ENCODE data around the gene PHTF1.

PHTF1 gene

GRCh38 chr1:113669988-113670387 lies 89.3 kb downstream of the PHTF1 start:
- no peak for TF ChIP-seq EGR1 (IDR thresholded peaks at IDR 0.05)
- TF ChIP-seq TEAD4 (IDR thresholded peaks at IDR 0.05) = no peak
- no peak for TF ChIP-seq TCF12 (IDR thresholded peaks at IDR 0.05; ENCODE audit: low read depth)
- no peak for TF ChIP-seq FOXM1 (IDR thresholded peaks at IDR 0.05; ENCODE audit: borderline replicate concordance, low read depth)
- no peak for TF ChIP-seq TAF1 (IDR thresholded peaks at IDR 0.05; ENCODE audit: low read depth)
- no peak for TF ChIP-seq CEBPB (IDR thresholded peaks at IDR 0.05)
- no peak for TF ChIP-seq NFIC (IDR thresholded peaks at IDR 0.05)
- no peak for TF ChIP-seq RAD21 (IDR thresholded peaks at IDR 0.05; ENCODE audit: low read depth)
- TF ChIP-seq EP300 (IDR thresholded peaks at IDR 0.05; ENCODE audit: borderline replicate concordance) = no peak
- TF ChIP-seq CREB1 (IDR thresholded peaks at IDR 0.05; ENCODE audit: low read depth) = no peak
- TF ChIP-seq USF1 (IDR thresholded peaks at IDR 0.05) = no peak
- TF ChIP-seq YY1 (IDR thresholded peaks at IDR 0.05; ENCODE audit: low read depth) = no peak

- TF ChIP-seq EGR1 (IDR thresholded peaks at IDR 0.05) (no peak), TAF1 (IDR thresholded peaks at IDR 0.05; ENCODE audit: low read depth) (no peak), CREB1 (IDR thresholded peaks at IDR 0.05; ENCODE audit: low read depth) (no peak), RAD21 (IDR thresholded peaks at IDR 0.05; ENCODE audit: low read depth) (no peak), CEBPB (IDR thresholded peaks at IDR 0.05) (no peak), ZBTB7A (IDR thresholded peaks at IDR 0.05; ENCODE audit: low read depth) (no peak), TCF12 (IDR thresholded peaks at IDR 0.05; ENCODE audit: low read depth) (no peak), YY1 (IDR thresholded peaks at IDR 0.05; ENCODE audit: low read depth) (no peak), MAX (IDR thresholded peaks at IDR 0.05) (no peak), USF1 (IDR thresholded peaks at IDR 0.05) (no peak), NFIC (IDR thresholded peaks at IDR 0.05) (no peak), EP300 (IDR thresholded peaks at IDR 0.05; ENCODE audit: borderline replicate concordance) (no peak), FOXM1 (IDR thresholded peaks at IDR 0.05; ENCODE audit: borderline replicate concordance, low read depth) (no peak), TEAD4 (IDR thresholded peaks at IDR 0.05) (no peak), REST (IDR thresholded peaks at IDR 0.05; ENCODE audit: low read depth) (no peak)
These were observed 93.2 kb downstream of the PHTF1 start for GRCh38 chr1:113666126-113666525.

- TF ChIP-seq YY1 (IDR thresholded peaks at IDR 0.05; ENCODE audit: low read depth) = no peak
- no peak for TF ChIP-seq RAD21 (IDR thresholded peaks at IDR 0.05; ENCODE audit: low read depth)
- TF ChIP-seq FOXM1 (IDR thresholded peaks at IDR 0.05; ENCODE audit: borderline replicate concordance, low read depth) = no peak
- no peak for TF ChIP-seq EGR1 (IDR thresholded peaks at IDR 0.05)
- TF ChIP-seq NFIC (IDR thresholded peaks at IDR 0.05) = no peak
- no peak for TF ChIP-seq TAF1 (IDR thresholded peaks at IDR 0.05; ENCODE audit: low read depth)
- TF ChIP-seq CEBPB (IDR thresholded peaks at IDR 0.05) = no peak
- no peak for TF ChIP-seq CREB1 (IDR thresholded peaks at IDR 0.05; ENCODE audit: low read depth)
- no peak for TF ChIP-seq REST (IDR thresholded peaks at IDR 0.05; ENCODE audit: low read depth)
- TF ChIP-seq MAX (IDR thresholded peaks at IDR 0.05) = no peak
- TF ChIP-seq USF1 (IDR thresholded peaks at IDR 0.05) = no peak
- no peak for TF ChIP-seq ZBTB7A (IDR thresholded peaks at IDR 0.05; ENCODE audit: low read depth)
These were observed 94.2 kb downstream of the PHTF1 start for GRCh38 chr1:113665071-113665470.

GRCh38 chr1:113663165-113663951 lies 95.9 kb downstream of the PHTF1 start:
- TF ChIP-seq CEBPB (IDR thresholded peaks at IDR 0.05) (no peak), EGR1 (IDR thresholded peaks at IDR 0.05) (no peak), FOXM1 (IDR thresholded peaks at IDR 0.05; ENCODE audit: borderline replicate concordance, low read depth) (no peak), EP300 (IDR thresholded peaks at IDR 0.05; ENCODE audit: borderline replicate concordance) (no peak), RAD21 (IDR thresholded peaks at IDR 0.05; ENCODE audit: low read depth) (no peak), REST (IDR thresholded peaks at IDR 0.05; ENCODE audit: low read depth) (no peak), ZBTB7A (IDR thresholded peaks at IDR 0.05; ENCODE audit: low read depth) (no peak), TEAD4 (IDR thresholded peaks at IDR 0.05) (no peak), TCF12 (IDR thresholded peaks at IDR 0.05; ENCODE audit: low read depth) (no peak), CREB1 (IDR thresholded peaks at IDR 0.05; ENCODE audit: low read depth) (no peak), MAX (IDR thresholded peaks at IDR 0.05) (no peak)
